Mesenchymal stem cell (in vitro differentiated cells and primary cell): ENCODE results near the gene RASAL3.

ENCODE experiments used
- DNase-seq: peaks from one replicate; pipeline ENCODE4 v3.0.0-alpha.2; 2013
- H2AFZ ChIP-seq: one replicate; pipeline ENCODE4 v1.6.1; 2013; ENCODE audit warnings: low read depth, mild to moderate bottlenecking, control low read depth, inconsistent platforms, low read length, moderate library complexity
- H2AK5ac ChIP-seq: 2 replicates; pipeline ENCODE4 v1.6.1; 2013; ENCODE audit warnings: low read length, moderate library complexity, mild to moderate bottlenecking, inconsistent platforms; ENCODE audit not compliant: severe bottlenecking
- H2BK120ac ChIP-seq: one replicate; pipeline ENCODE4 v1.6.1; 2013; ENCODE audit warnings: low read depth, mild to moderate bottlenecking, inconsistent platforms, low read length, moderate library complexity
- H2BK12ac ChIP-seq, 2 experiments: one replicate each; pipeline ENCODE4 v1.6.1; 2013; ENCODE audit warnings: inconsistent platforms in 2 of 2, low read length in 2 of 2, mild to moderate bottlenecking in 2 of 2, moderate library complexity in 2 of 2, control low read depth in 1 of 2
- H2BK15ac ChIP-seq: one replicate; pipeline ENCODE4 v1.6.1; 2013; ENCODE audit warnings: mild to moderate bottlenecking, low read depth, inconsistent platforms; ENCODE audit not compliant: poor library complexity, severe bottlenecking
- H2BK5ac ChIP-seq: 2 replicates; pipeline ENCODE4 v1.6.1; 2013; ENCODE audit warnings: low read depth, mild to moderate bottlenecking, low read length, control low read depth, inconsistent platforms; ENCODE audit not compliant: poor library complexity, severe bottlenecking
- H3K14ac ChIP-seq, 2 experiments: one replicate each; pipeline ENCODE4 v1.6.1; 2013; ENCODE audit warnings: inconsistent platforms in 2 of 2, low read length in 2 of 2, control low read depth in 1 of 2, mild to moderate bottlenecking in 1 of 2, moderate library complexity in 1 of 2
- H3K18ac ChIP-seq, 2 experiments: one replicate each; pipeline ENCODE4 v1.6.1; 2013; ENCODE audit warnings: inconsistent platforms in 2 of 2, low read length in 2 of 2, control low read depth in 1 of 2, low read depth in 1 of 2, mild to moderate bottlenecking in 1 of 2
- H3K23ac ChIP-seq, 2 experiments: one replicate each; pipeline ENCODE4 v1.6.1; 2013; ENCODE audit warnings: inconsistent platforms in 2 of 2, low read length in 2 of 2, mild to moderate bottlenecking in 2 of 2, moderate library complexity in 2 of 2, control low read depth in 1 of 2
- H3K27ac ChIP-seq: 2 replicates; pipeline ENCODE4 v1.5.1; 2013; ENCODE audit warnings: mild to moderate bottlenecking, moderate library complexity, low read length, control low read depth, inconsistent platforms; ENCODE audit not compliant: poor library complexity, severe bottlenecking
- H3K27me3 ChIP-seq, 2 experiments: 2 replicates each; pipeline versions ENCODE4 v1.6.1 to v1.7.0; 2013; ENCODE audit warnings: low read length in 2 of 2, mild to moderate bottlenecking in 2 of 2, moderate library complexity in 2 of 2, control low read depth in 1 of 2, inconsistent platforms in 1 of 2; ENCODE audit not compliant: control insufficient read depth in 1 of 2, insufficient read depth in 1 of 2
- H3K36me3 ChIP-seq, 2 experiments: 2 replicates each; pipeline versions ENCODE4 v1.6.1 to v1.7.0; 2013; ENCODE audit warnings: low read length in 2 of 2, control low read depth in 1 of 2, inconsistent platforms in 1 of 2, low read depth in 1 of 2, mild to moderate bottlenecking in 1 of 2; ENCODE audit not compliant: insufficient read depth in 2 of 2, control insufficient read depth in 1 of 2
- H3K4ac ChIP-seq, 2 experiments: one replicate each; pipeline ENCODE4 v1.6.1; 2013; ENCODE audit warnings: inconsistent platforms in 2 of 2, low read length in 2 of 2, mild to moderate bottlenecking in 2 of 2, moderate library complexity in 2 of 2, control low read depth in 1 of 2, low read depth in 1 of 2
- H3K4me1 ChIP-seq: 2 replicates; pipeline ENCODE4 v1.6.1; 2013; ENCODE audit warnings: low read depth, low read length, control low read depth; ENCODE audit not compliant: control insufficient read depth, insufficient read depth
- H3K4me2 ChIP-seq: 2 replicates; pipeline ENCODE4 v1.6.1; 2013; ENCODE audit warnings: low read length, mild to moderate bottlenecking, inconsistent platforms; ENCODE audit not compliant: poor library complexity, severe bottlenecking
- H3K4me3 ChIP-seq, 2 experiments: 2 replicates each; pipeline versions ENCODE4 v1.5.1 to v1.7.0; 2013; ENCODE audit warnings: low read length in 2 of 2, mild to moderate bottlenecking in 2 of 2, control low read depth in 1 of 2, low read depth in 1 of 2; ENCODE audit not compliant: insufficient read depth in 1 of 2
- H3K79me1 ChIP-seq: replicated peaks from 2 replicates; pipeline ENCODE4 v1.6.1; 2013; ENCODE audit warnings: mild to moderate bottlenecking, control low read depth, low read length, inconsistent platforms; ENCODE audit not compliant: poor library complexity, severe bottlenecking
- H3K9ac ChIP-seq: 2 replicates; pipeline ENCODE4 v1.7.0; 2013; ENCODE audit warnings: mild to moderate bottlenecking, low read length, moderate library complexity
- H3K9me3 ChIP-seq: 2 replicates; pipeline ENCODE4 v1.7.0; 2013; ENCODE audit warnings: mild to moderate bottlenecking, low read length; ENCODE audit not compliant: control insufficient read depth
- H4K8ac ChIP-seq: one replicate; pipeline ENCODE4 v1.6.1; 2013; ENCODE audit warnings: inconsistent platforms, mild to moderate bottlenecking, low read length, moderate library complexity
- H4K91ac ChIP-seq: one replicate; pipeline ENCODE4 v1.6.1; 2013; ENCODE audit warnings: mild to moderate bottlenecking, low read length, inconsistent platforms
- WGBS: methylation state at CpG from one replicate; pipeline ENCODE4 v1.1.7; 2013; ENCODE audit warnings: mixed read lengths; 5-methylcytosine and 5-hydroxymethylcytosine counted together

Gene RASAL3

DNA sequence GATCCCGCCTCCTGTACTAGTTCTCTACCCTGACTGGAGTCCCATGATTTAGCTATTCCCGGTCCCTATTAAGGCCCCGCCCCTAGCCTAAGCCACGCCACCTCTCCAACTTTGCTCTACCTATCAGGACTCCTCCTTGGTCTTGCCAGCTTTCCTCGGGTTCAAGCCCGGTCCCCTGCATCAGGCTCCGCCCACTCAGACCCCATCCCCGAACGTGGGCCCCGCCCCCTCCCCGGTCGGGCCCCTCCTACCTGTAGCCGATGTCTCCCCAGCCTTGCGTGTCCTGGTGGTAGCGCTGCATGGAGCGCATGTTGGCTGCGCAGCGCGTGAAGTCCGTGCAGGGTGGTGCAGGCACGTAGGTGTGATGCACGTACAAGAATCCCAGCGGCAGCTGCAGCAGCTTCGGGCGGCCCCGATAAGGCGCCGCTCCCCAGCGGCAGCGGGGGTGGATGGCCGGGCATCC, 7.3 kb upstream of the RASAL3 start:
- Histone ChIP-seq H2BK120ac (no peak overlapping the region), H4K91ac (no peak overlapping the region), H3K4me2 (no peak overlapping the region), H3K27me3 (peaks cover 0 to 19% of the 10 kb centered on the region in 2 experiments), H2BK5ac (no peak overlapping the region), H3K79me1 (no peaks in the 10 kb centered on the region), H3K14ac (no peak overlapping the region), H3K18ac (no peak overlapping the region), H3K23ac (no peak overlapping the region), H4K8ac (no peak overlapping the region), H2AK5ac (no peak overlapping the region), H3K9me3 (peaks cover 2% of the 10 kb centered on the region), H3K9ac (no peak overlapping the region), H2BK12ac (no peak overlapping the region), H2BK15ac (no peak overlapping the region), H2AFZ (no peak overlapping the region), H3K36me3 (no peaks in the 10 kb centered on the region), H3K27ac (no peak overlapping the region), H3K4ac (no peak overlapping the region), H3K4me1 (peaks cover 3% of the 10 kb centered on the region), H3K4me3 (no peak overlapping the region)
- WGBS: 88% methylated on average over 31 of the region's 31 CpGs
- DNase-seq: no peak

DNA sequence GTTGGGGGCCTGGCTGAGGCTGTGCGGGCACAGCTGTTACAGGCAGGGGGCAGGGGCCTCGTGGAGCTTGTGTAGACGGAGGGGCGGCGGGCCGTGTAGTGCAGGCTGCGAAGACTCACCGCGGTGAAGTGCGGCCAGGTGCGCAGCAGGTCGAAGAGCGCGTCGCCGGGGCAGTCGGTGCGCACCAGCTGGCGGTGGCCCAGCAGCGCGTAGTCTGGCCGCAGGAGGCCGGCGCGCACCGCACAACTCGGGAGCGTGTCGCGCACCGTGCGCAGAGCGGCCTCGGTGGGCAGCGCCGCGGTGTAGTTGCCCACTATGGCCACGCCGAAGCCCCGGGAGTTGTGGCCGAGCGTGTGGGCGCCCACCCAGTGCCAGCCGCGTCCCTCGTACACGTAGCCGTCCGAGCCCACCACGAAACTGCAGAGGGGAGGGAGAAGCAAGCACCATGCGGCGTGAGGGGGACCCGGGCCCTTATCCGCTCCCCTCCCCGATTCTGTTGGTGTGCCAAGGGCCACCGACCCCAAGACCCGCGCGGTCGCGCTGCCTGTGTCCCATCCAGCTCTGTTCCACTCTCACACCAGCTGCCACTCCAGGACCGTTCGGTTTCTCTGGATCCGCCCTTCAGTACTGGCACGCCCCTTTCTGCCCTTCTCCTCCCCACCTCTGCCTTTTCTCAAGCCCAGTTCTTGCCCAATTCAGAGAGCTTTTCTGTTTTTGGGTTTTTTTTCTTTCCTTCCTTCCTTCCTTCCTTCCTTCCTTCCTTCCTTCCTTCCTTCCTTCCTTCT, 5.4 kb upstream of the RASAL3 start:
- H4K8ac ChIP-seq: no peak overlapping the region
- H3K18ac ChIP-seq: no peak overlapping the region
- no peak overlapping the region for H3K23ac ChIP-seq
- H3K27me3 ChIP-seq: peaks cover 0 to 20% of the 10 kb centered on the region in 2 experiments
- no peak overlapping the region for H4K91ac ChIP-seq
- no peak overlapping the region for H2BK120ac ChIP-seq
- no peak overlapping the region for H3K27ac ChIP-seq
- no peak overlapping the region for H2BK5ac ChIP-seq
- WGBS: 46% methylated on average over 55 of the region's 65 CpGs
- H3K36me3 ChIP-seq: no peaks in the 10 kb centered on the region
- H3K4me1 ChIP-seq: peaks cover 3% of the 10 kb centered on the region
- H3K4me2 ChIP-seq: no peak overlapping the region
- peaks cover 2% of the 10 kb centered on the region for H3K9me3 ChIP-seq
- H3K4me3 ChIP-seq: peak overlapping the region in 1 of 2 experiments; percentile 66
- peak overlapping the region in 1 of 2 experiments; percentile 5 for H3K14ac ChIP-seq
- no peak overlapping the region for H3K9ac ChIP-seq
- no peak for DNase-seq
- no peak overlapping the region for H2BK12ac ChIP-seq
- H2AK5ac ChIP-seq: no peak overlapping the region
- H3K4ac ChIP-seq: no peak overlapping the region
- H3K79me1 ChIP-seq: no peaks in the 10 kb centered on the region
- H2BK15ac ChIP-seq: no peak overlapping the region
- H2AFZ ChIP-seq: no peak overlapping the region

DNA sequence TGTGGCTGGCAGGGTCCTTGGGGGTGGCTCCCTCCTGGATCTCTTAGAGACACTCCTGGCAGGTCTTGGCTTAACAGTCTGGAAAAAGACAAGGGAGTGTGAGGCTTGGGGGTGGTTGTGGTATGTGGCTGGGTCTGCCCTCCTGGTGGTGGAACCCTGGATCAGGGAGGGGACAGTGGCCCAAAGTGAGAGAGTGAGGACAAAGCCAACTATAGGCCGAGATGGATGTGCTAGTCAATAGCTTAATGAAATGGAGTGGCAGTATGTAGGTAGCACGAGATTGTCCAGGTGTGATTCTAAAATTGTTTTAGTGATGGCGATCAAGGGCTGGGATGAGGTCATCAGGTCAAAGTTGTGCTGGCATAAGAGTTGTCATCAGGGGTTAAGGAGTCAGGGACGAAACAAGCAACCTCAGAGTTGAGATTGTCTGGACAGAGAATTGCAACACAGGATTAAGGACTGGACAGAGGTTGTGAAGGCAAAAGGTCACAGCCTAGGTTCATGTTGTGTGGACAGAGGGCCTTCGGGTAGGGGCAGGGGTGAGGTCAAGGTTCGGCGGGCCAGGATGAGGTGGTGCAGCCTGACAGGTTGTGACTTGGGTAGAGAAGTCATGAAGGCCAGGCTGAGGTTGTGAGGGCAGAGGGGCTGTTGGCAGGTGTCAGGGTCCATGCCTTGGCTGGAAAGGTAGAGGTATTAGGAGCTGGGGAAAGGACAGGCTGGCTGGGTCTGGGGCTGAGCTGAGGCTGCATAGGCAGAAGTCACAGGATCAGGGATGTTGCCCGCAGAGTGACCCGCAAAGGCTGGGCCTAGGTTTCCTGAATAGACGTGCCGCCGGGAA, 4.5 kb upstream of the RASAL3 start:
- Histone ChIP-seq H2AFZ (no peak overlapping the region), H4K8ac (no peak overlapping the region), H3K4me2 (no peak overlapping the region), H2BK15ac (no peak overlapping the region), H3K27ac (no peak overlapping the region), H2BK5ac (no peak overlapping the region), H2BK120ac (no peak overlapping the region), H3K14ac (no peak overlapping the region), H3K4ac (no peak overlapping the region), H3K23ac (no peak overlapping the region), H3K36me3 (no peaks in the 10 kb centered on the region), H2AK5ac (no peak overlapping the region), H3K18ac (no peak overlapping the region), H3K4me3 (no peak overlapping the region), H3K27me3 (peaks cover 3 to 28% of the 10 kb centered on the region in 2 experiments), H3K9me3 (peaks cover 2% of the 10 kb centered on the region), H3K9ac (no peak overlapping the region), H4K91ac (no peak overlapping the region), H2BK12ac (no peak overlapping the region), H3K79me1 (no peaks in the 10 kb centered on the region), H3K4me1 (peaks cover 3% of the 10 kb centered on the region)
- DNase-seq: no peak
- 76% methylated on average over 12 of the region's 12 CpGs for WGBS

DNA sequence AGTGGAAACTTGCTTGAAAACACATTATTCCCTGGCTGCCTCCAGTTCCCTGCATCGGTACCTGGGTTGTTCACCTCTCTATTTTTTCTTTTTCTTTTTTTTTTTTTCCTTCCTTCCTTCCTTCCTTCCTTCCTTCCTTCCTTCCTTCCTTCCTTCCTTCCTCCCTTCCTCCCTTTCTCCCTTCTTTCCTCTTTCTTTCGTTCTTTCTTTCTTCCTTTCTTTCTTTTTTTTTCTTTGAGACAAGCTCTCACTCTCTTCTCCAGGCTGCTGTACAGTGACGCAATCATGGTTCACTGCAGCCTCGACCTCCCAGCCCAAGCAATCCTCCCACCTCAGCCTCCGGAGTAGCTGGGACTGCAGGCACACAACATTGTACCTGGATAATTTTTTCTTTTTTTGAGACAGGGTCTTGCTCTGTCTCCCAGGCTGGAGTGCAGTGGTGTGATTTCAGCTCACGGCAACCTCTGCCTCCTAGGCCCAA, 3.4 kb upstream of the RASAL3 start:
- peaks cover 3 to 34% of the 10 kb centered on the region in 2 experiments for H3K27me3 ChIP-seq
- H3K23ac ChIP-seq: no peak overlapping the region
- DNase-seq: no peak
- H3K14ac ChIP-seq: no peak overlapping the region
- H4K91ac ChIP-seq: no peak overlapping the region
- H2AK5ac ChIP-seq: no peak overlapping the region
- H3K4ac ChIP-seq: no peak overlapping the region
- no peak overlapping the region for H3K27ac ChIP-seq
- no peaks in the 10 kb centered on the region for H3K36me3 ChIP-seq
- no peak overlapping the region for H3K4me3 ChIP-seq
- 63% methylated on average over 4 of the region's 6 CpGs for WGBS
- no peak overlapping the region for H2BK15ac ChIP-seq
- no peak overlapping the region for H2BK120ac ChIP-seq
- H3K4me1 ChIP-seq: peaks cover 3% of the 10 kb centered on the region
- no peak overlapping the region for H4K8ac ChIP-seq
- H2BK12ac ChIP-seq: no peak overlapping the region
- no peak overlapping the region for H3K4me2 ChIP-seq
- no peak overlapping the region for H2BK5ac ChIP-seq
- H2AFZ ChIP-seq: no peak overlapping the region
- no peak overlapping the region for H3K9ac ChIP-seq
- H3K18ac ChIP-seq: no peak overlapping the region
- peaks cover under 1% of the 10 kb centered on the region for H3K9me3 ChIP-seq
- H3K79me1 ChIP-seq: no peaks in the 10 kb centered on the region
